H9 (cell line): Measurements from ENCODE around the gene METTL8. TPM values are rescaled to one million over a fixed set of nuclear protein-coding genes. Genes with fewer than 3 reads are reported as not detected.

ENCODE experiments used
- DNase-seq: peaks from one replicate; pipeline ENCODE4 v3.0.0-alpha.2; 2017
- H2AFZ ChIP-seq: one replicate; pipeline ENCODE4 v1.6.1; 2013; ENCODE audit warnings: mild to moderate bottlenecking, low read length, control low read depth, moderate library complexity
- H2AK5ac ChIP-seq: 2 replicates; pipeline ENCODE4 v1.6.1; 2013; ENCODE audit warnings: low read length, control low read depth, mixed read lengths; ENCODE audit not compliant: insufficient read length
- H2BK120ac ChIP-seq: one replicate; pipeline ENCODE4 v1.6.1; 2013; ENCODE audit warnings: low read depth, mild to moderate bottlenecking, low read length, control low read depth, inconsistent platforms; ENCODE audit not compliant: poor library complexity, severe bottlenecking
- H2BK12ac ChIP-seq: 2 replicates; pipeline ENCODE4 v1.6.1; 2013; ENCODE audit warnings: low read length, control low read depth, mixed read lengths, low read depth; ENCODE audit not compliant: insufficient read length
- H2BK15ac ChIP-seq: 2 replicates; pipeline ENCODE4 v1.6.1; 2013; ENCODE audit warnings: low read depth, low read length, control low read depth
- H2BK20ac ChIP-seq: one replicate; pipeline ENCODE4 v1.6.1; 2013; ENCODE audit warnings: low read depth, mild to moderate bottlenecking, low read length, control low read depth, inconsistent platforms; ENCODE audit not compliant: poor library complexity, severe bottlenecking
- H2BK5ac ChIP-seq: 2 replicates; pipeline ENCODE4 v1.6.1; 2013; ENCODE audit warnings: low read length, control low read depth, mixed read lengths; ENCODE audit not compliant: insufficient read length
- H3K14ac ChIP-seq: 2 replicates; pipeline ENCODE4 v1.6.1; 2013; ENCODE audit warnings: low read length, control low read depth; ENCODE audit not compliant: insufficient read depth
- H3K18ac ChIP-seq: 2 replicates; pipeline ENCODE4 v1.6.1; 2013; ENCODE audit warnings: low read depth, mild to moderate bottlenecking, mixed read lengths, low read length, control low read depth; ENCODE audit not compliant: insufficient read length
- H3K23ac ChIP-seq: 2 replicates; pipeline ENCODE4 v1.6.1; 2013; ENCODE audit warnings: low read length, control low read depth, mixed read lengths, low read depth; ENCODE audit not compliant: insufficient read length
- H3K23me2 ChIP-seq: 2 replicates; pipeline ENCODE4 v1.6.1; 2013; ENCODE audit warnings: low read depth, mild to moderate bottlenecking, mixed read lengths, low read length, control low read depth; ENCODE audit not compliant: insufficient read length, poor library complexity, severe bottlenecking
- H3K27ac ChIP-seq: 2 replicates; pipeline ENCODE4 v1.5.1; 2013; ENCODE audit warnings: low read length, control low read depth, mixed read lengths, low read depth; ENCODE audit not compliant: insufficient read length
- H3K27me3 ChIP-seq: 2 replicates; pipeline ENCODE4 v1.6.1; 2013; ENCODE audit warnings: low read length, control low read depth, inconsistent platforms; ENCODE audit not compliant: insufficient read depth
- H3K4ac ChIP-seq: 2 replicates; pipeline ENCODE4 v1.6.1; 2013; ENCODE audit warnings: low read depth, mild to moderate bottlenecking, control low read depth, inconsistent platforms, low read length, moderate library complexity
- H3K4me1 ChIP-seq: 2 replicates; pipeline ENCODE4 v1.6.1; 2013; ENCODE audit warnings: low read length, control low read depth, inconsistent platforms; ENCODE audit not compliant: insufficient read depth
- H3K4me2 ChIP-seq: 2 replicates; pipeline ENCODE4 v1.6.1; 2013; ENCODE audit warnings: low read length, control low read depth, mixed read lengths; ENCODE audit not compliant: insufficient read length, insufficient read depth
- H3K56ac ChIP-seq: 2 replicates; pipeline ENCODE4 v1.6.1; 2013; ENCODE audit warnings: low read depth, mild to moderate bottlenecking, mixed read lengths, low read length, control low read depth; ENCODE audit not compliant: insufficient read length
- H3K79me1 ChIP-seq: 2 replicates; pipeline ENCODE4 v1.6.1; 2013; ENCODE audit warnings: low read depth, mild to moderate bottlenecking, moderate library complexity, low read length, control low read depth, inconsistent platforms; ENCODE audit not compliant: insufficient read depth, poor library complexity, severe bottlenecking
- H3K79me2 ChIP-seq: 2 replicates; pipeline ENCODE4 v1.6.1; 2013; ENCODE audit warnings: low read length, control low read depth, inconsistent platforms; ENCODE audit not compliant: insufficient read depth
- H3K9ac ChIP-seq: 2 replicates; pipeline ENCODE4 v1.6.1; 2013; ENCODE audit warnings: low read length, control low read depth, mixed read lengths; ENCODE audit not compliant: insufficient read length; ENCODE audit errors: extremely low read depth
- H3K9me3 ChIP-seq: one replicate; pipeline ENCODE4 v1.6.1; 2013; ENCODE audit warnings: low read depth, low read length, inconsistent platforms; ENCODE audit not compliant: control insufficient read depth
- H3T11ph ChIP-seq: one replicate; pipeline ENCODE4 v1.6.1; 2013; ENCODE audit warnings: mild to moderate bottlenecking, low read length, control low read depth, inconsistent platforms
- H4K20me1 ChIP-seq: one replicate; pipeline ENCODE4 v1.6.1; 2013; ENCODE audit not compliant: control insufficient read depth, insufficient read length, insufficient read depth
- H4K5ac ChIP-seq: 2 replicates; pipeline ENCODE4 v1.6.1; 2013; ENCODE audit warnings: low read depth, mild to moderate bottlenecking, mixed read lengths, low read length, control low read depth; ENCODE audit not compliant: insufficient read length
- H4K8ac ChIP-seq: replicated peaks from 2 replicates; pipeline ENCODE4 v1.6.1; 2013; ENCODE audit warnings: low read length, control low read depth, mixed read lengths, low read depth; ENCODE audit not compliant: insufficient read length
- H4K91ac ChIP-seq: 2 replicates; pipeline ENCODE4 v1.6.1; 2013; ENCODE audit warnings: low read depth, mild to moderate bottlenecking, moderate library complexity, mixed read lengths, low read length, control low read depth; ENCODE audit not compliant: insufficient read length
- H3K27ac Mint-ChIP-seq, 3 experiments: 2 replicates in 2 of 3; 3 replicates in 1 of 3; pipeline ENCODE4 v1.8.0; 2020 to 2021; ENCODE audit warnings: mixed read lengths in 3 of 3, mild to moderate bottlenecking in 1 of 3, moderate library complexity in 1 of 3
- H3K27me3 Mint-ChIP-seq: 2 replicates; pipeline ENCODE4 v1.8.0; 2021; ENCODE audit warnings: low read depth, mild to moderate bottlenecking, moderate library complexity, mixed read lengths
- H3K36me3 Mint-ChIP-seq, 3 experiments: 2 replicates in 2 of 3; 3 replicates in 1 of 3; pipeline ENCODE4 v1.8.0; 2020 to 2021; ENCODE audit warnings: low read depth in 3 of 3, mixed read lengths in 3 of 3; ENCODE audit not compliant: insufficient read depth in 1 of 3
- H3K4me1 Mint-ChIP-seq, 2 experiments: 2 replicates each; pipeline ENCODE4 v1.8.0; 2020; ENCODE audit warnings: mixed read lengths in 2 of 2
- H3K4me3 Mint-ChIP-seq, 2 experiments: 2 replicates in 1 of 2; 3 replicates in 1 of 2; pipeline ENCODE4 v1.8.0; 2020 to 2021; ENCODE audit warnings: mild to moderate bottlenecking in 2 of 2, mixed read lengths in 2 of 2, moderate library complexity in 1 of 2
- H3K9me3 Mint-ChIP-seq, 2 experiments: 2 replicates in 1 of 2; 3 replicates in 1 of 2; pipeline ENCODE4 v1.8.0; 2020; ENCODE audit warnings: mild to moderate bottlenecking in 2 of 2, mixed read lengths in 2 of 2, moderate library complexity in 1 of 2
- WGBS: extraction: QIAGEN DNeasy Blood & Tissue Kit; methylation state at CpG from one replicate; pipeline ENCODE4 v1.1.7; 2013; ENCODE audit warnings: missing lambda C conversion rate, low lambda C conversion rate, mixed read lengths; ENCODE audit not compliant: insufficient read length; ENCODE audit errors: extremely low coverage; 5-methylcytosine and 5-hydroxymethylcytosine counted together
- total RNA-seq: library from RNA; stranded (reverse); gene quantifications from 2 replicates; pipeline ENCODE4 v1.2.1, GENCODE V29; 2021
- TF ChIP-seq, protein P1 (sequence below): fragments of 200-600 bp; sonication (generic); conservative IDR thresholded peaks from 3 replicates; pipeline ENCODE4 v1.8.0; 2021; ENCODE audit warnings: antibody characterized with exemption, mild to moderate bottlenecking

The METTL8 gene
- total RNA-seq, 1 experiment from 2014 or later: 40.9 TPM

DNA sequence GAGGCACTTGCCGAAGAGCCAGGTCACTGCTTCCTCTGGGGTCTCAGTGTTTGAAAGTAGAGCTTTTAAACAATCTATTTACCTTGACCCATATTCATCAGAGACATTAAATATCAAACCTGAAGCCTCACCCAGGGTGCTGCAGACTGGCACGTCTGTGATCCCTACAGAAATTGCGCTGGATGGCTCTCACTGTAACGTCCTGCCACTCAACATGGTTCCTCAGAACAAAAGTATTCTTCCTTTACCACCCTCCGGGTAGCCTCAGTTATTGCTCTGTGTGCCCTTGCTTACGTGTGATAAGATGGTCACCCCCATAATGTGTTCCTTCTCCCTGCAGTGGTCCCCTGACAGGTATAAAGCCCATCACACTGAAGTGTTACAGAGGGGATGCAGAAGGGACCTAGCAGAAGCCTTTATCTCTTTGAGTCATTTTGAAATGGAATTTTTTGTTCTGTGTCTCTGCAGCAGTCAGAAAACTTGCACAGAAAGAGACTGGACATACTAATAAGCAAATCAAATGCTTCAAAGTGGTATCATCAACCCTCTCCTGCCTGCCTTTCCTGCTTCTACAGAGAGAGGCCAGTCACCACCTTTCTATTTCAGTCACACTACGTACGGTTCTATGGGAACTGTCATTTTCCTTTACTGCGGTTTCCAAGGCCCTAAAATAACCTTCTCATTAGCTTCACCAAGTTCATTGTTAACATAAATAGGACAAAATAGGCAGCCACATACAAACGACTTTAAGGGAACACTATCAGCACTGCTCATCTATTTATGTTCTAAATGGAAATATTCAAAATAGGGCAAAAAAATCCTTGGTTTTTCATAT, 86.8 kb downstream of the METTL8 start:
- Histone ChIP-seq H3K9ac (no peak overlapping the region), H3K23ac (no peak overlapping the region), H3K56ac (no peak overlapping the region), H2AK5ac (no peak overlapping the region), H3K18ac (no peak overlapping the region), H3K23me2 (no peaks in the 10 kb centered on the region), H2BK12ac (no peak overlapping the region), H4K20me1 (no peaks in the 10 kb centered on the region), H3K79me1 (no peaks in the 10 kb centered on the region), H4K5ac (no peak overlapping the region), H3K79me2 (no peaks in the 10 kb centered on the region), H2BK15ac (no peak overlapping the region), H4K91ac (no peak overlapping the region), H2BK20ac (no peak overlapping the region), H3K4me1 (no peaks in the 10 kb centered on the region), H2BK5ac (no peak overlapping the region), H3K27me3 (no peaks in the 10 kb centered on the region), H2AFZ (no peak overlapping the region), H4K8ac (no peak overlapping the region), H3K4me2 (no peak overlapping the region), H3K9me3 (no peaks in the 10 kb centered on the region), H3T11ph (no peak overlapping the region), H3K14ac (no peak overlapping the region), H3K27ac (no peak overlapping the region), H2BK120ac (no peak overlapping the region), H3K4ac (no peak overlapping the region)
- Mint-ChIP-seq H3K4me3 (no peak overlapping the region), H3K4me1 (peaks cover 6 to 8% of the 10 kb centered on the region in 2 experiments; a peak in 3 of 4 replicates), H3K27me3 (no peaks in the 10 kb centered on the region), H3K36me3 (peaks cover 7 to 8% (median 7%) of the 10 kb centered on the region in 3 experiments; a peak in 5 of 7 replicates), H3K27ac (peak overlapping the region in 1 of 3 experiments; percentile 61; a peak in 2 of 7 replicates), H3K9me3 (peaks cover 7% of the 10 kb centered on the region in 2 experiments; a peak in 3 of 5 replicates)
- no peak for DNase-seq
- TF ChIP-seq, protein P1, sequence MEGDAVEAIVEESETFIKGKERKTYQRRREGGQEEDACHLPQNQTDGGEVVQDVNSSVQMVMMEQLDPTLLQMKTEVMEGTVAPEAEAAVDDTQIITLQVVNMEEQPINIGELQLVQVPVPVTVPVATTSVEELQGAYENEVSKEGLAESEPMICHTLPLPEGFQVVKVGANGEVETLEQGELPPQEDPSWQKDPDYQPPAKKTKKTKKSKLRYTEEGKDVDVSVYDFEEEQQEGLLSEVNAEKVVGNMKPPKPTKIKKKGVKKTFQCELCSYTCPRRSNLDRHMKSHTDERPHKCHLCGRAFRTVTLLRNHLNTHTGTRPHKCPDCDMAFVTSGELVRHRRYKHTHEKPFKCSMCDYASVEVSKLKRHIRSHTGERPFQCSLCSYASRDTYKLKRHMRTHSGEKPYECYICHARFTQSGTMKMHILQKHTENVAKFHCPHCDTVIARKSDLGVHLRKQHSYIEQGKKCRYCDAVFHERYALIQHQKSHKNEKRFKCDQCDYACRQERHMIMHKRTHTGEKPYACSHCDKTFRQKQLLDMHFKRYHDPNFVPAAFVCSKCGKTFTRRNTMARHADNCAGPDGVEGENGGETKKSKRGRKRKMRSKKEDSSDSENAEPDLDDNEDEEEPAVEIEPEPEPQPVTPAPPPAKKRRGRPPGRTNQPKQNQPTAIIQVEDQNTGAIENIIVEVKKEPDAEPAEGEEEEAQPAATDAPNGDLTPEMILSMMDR: no peak
- WGBS: no CpG with 5 or more reads among the region's 10 CpGs
